HuH-7.5 (cell line): Measurements from ENCODE around the gene HINT2.

ENCODE experiments used
- DNase-seq: peaks from one replicate; pipeline ENCODE4 v3.0.0; 2011; ENCODE audit warnings: low spot score

Gene HINT2

GRCh38 chr9:35811381-35812024, 3.3 kb downstream of the HINT2 start:
- DNase-seq = no peak

GRCh38 chr9:35810122-35810521, 4.7 kb downstream of the HINT2 start:
- no peak for DNase-seq

- no peak for DNase-seq
These were observed 6.4 kb downstream of the HINT2 start for GRCh38 chr9:35808433-35808832.

- DNase-seq = no peak
These were observed 8.7 kb downstream of the HINT2 start for GRCh38 chr9:35806101-35806500.

GRCh38 chr9:35801328-35802128, 13.3 kb downstream of the HINT2 start:
- peak; percentile 31 for DNase-seq

GRCh38 chr9:35800530-35800929, 14.3 kb downstream of the HINT2 start:
- no peak for DNase-seq

GRCh38 chr9:35798658-35799374, 16.0 kb downstream of the HINT2 start:
- DNase-seq = no peak

- no peak for DNase-seq
These were observed 17.3 kb downstream of the HINT2 start for GRCh38 chr9:35797311-35798109.

GRCh38 chr9:35795695-35796094, 19.1 kb downstream of the HINT2 start:
- no peak for DNase-seq

GRCh38 chr9:35793461-35793860, 21.4 kb downstream of the HINT2 start:
- DNase-seq = no peak

- DNase-seq = no peak
These were observed 22.0 kb downstream of the HINT2 start for GRCh38 chr9:35792826-35793225.

GRCh38 chr9:35792024-35792813, 22.6 kb downstream of the HINT2 start:
- DNase-seq = no peak

- peak; percentile 38 for DNase-seq
These were observed 23.4 kb downstream of the HINT2 start, which contains the start of gene NPR2 for GRCh38 chr9:35791297-35791921. TSS of gene NPR2 (plus strand) at chr9:35791591. CDS start at chr9:35792409, 818 bp downstream.

- DNase-seq = peak; percentile 87
These were observed 24.2 kb downstream of the HINT2 start for GRCh38 chr9:35790385-35791296.

- DNase-seq = no peak
These were observed 24.8 kb downstream of the HINT2 start for GRCh38 chr9:35790025-35790384.

GRCh38 chr9:35789541-35789940, 25.3 kb downstream of the HINT2 start:
- DNase-seq = no peak

GRCh38 chr9:35783418-35783817, 31.4 kb downstream of the HINT2 start:
- DNase-seq = no peak

- DNase-seq = no peak
These were observed 33.8 kb downstream of the HINT2 start for GRCh38 chr9:35781066-35781465.

GRCh38 chr9:35778496-35778895, 36.3 kb downstream of the HINT2 start:
- no peak for DNase-seq

- no peak for DNase-seq
These were observed 38.8 kb downstream of the HINT2 start for GRCh38 chr9:35776018-35776417.
